Measurements from ENCODE around the gene DAP.

DAP gene

DNA sequence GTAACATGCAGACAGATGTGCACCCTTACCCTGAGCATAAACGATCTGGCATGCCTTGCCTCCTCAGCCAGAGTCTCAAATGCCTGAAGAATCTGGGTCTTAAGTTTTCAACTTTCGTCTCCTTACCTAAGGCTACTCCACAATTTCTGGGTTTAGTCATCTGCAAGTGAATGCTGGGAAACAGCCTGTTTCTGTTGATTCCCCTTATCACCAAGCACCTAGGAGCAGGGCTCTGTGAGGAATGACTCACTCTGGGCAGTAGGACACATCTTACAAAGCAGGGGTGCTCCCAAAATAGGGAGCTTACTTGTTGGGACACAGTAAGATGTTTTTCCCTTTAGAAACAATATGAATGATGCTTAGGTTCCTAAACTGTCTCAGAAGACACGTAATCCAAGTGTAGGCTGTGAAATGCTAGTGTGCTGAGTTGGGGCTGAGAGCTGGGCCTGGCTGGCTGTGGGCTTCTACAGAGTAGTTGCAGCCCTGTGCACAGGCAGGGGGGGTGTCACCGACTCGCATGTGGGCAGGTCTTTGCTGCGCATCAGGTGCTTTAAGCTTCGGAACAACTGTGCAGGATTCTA lies 58.0 kb downstream of the DAP start:
- Histone ChIP-seq H3K36me3 (ENCODE audit: insufficient read depth, low read length) (peaks cover 33% of the 10 kb centered on the region; the same call in 1 of the 2 replicates), H3K4me2 (ENCODE audit: insufficient read depth, low read length) (no peak overlapping the region), H2AFZ (ENCODE audit: low read depth, low read length) (no peak overlapping the region), H3K4me3 (ENCODE audit: low read depth in 1 of 2, low read length in 2 of 2) (no peak overlapping the region), H3K9ac (ENCODE audit: low read depth, low read length) (no peak overlapping the region), H3K9me3 (ENCODE audit: insufficient read depth, low read length, severe bottlenecking) (no peaks in the 10 kb centered on the region), H3K79me2 (ENCODE audit: insufficient read depth, low read length) (peaks cover 20% of the 10 kb centered on the region; the same call in 1 of the 2 replicates), H3K27me3 (ENCODE audit: insufficient read depth, low read length, poor library complexity) (no peaks in the 10 kb centered on the region), H3K27ac (ENCODE audit: low read length) (no peak overlapping the region), H4K20me1 (ENCODE audit: insufficient read depth, low read length) (peaks cover 66% of the 10 kb centered on the region), H3K4me1 (ENCODE audit: insufficient read depth, low read length) (no peaks in the 10 kb centered on the region)
- no peak for TF ChIP-seq EZH2 (IDR thresholded peaks at IDR 0.05; ENCODE audit: borderline replicate concordance, low read depth, low read length, severe bottlenecking)
- TF ChIP-seq, protein P1, sequence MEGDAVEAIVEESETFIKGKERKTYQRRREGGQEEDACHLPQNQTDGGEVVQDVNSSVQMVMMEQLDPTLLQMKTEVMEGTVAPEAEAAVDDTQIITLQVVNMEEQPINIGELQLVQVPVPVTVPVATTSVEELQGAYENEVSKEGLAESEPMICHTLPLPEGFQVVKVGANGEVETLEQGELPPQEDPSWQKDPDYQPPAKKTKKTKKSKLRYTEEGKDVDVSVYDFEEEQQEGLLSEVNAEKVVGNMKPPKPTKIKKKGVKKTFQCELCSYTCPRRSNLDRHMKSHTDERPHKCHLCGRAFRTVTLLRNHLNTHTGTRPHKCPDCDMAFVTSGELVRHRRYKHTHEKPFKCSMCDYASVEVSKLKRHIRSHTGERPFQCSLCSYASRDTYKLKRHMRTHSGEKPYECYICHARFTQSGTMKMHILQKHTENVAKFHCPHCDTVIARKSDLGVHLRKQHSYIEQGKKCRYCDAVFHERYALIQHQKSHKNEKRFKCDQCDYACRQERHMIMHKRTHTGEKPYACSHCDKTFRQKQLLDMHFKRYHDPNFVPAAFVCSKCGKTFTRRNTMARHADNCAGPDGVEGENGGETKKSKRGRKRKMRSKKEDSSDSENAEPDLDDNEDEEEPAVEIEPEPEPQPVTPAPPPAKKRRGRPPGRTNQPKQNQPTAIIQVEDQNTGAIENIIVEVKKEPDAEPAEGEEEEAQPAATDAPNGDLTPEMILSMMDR (IDR thresholded peaks at IDR 0.05; ENCODE audit: borderline replicate concordance, extremely low read depth, low read length, poor library complexity, severe bottlenecking), result no peak
- no peak for ATAC-seq (ENCODE audit: insufficient read depth, low read depth)
- DNase-seq, result no peak

DNA sequence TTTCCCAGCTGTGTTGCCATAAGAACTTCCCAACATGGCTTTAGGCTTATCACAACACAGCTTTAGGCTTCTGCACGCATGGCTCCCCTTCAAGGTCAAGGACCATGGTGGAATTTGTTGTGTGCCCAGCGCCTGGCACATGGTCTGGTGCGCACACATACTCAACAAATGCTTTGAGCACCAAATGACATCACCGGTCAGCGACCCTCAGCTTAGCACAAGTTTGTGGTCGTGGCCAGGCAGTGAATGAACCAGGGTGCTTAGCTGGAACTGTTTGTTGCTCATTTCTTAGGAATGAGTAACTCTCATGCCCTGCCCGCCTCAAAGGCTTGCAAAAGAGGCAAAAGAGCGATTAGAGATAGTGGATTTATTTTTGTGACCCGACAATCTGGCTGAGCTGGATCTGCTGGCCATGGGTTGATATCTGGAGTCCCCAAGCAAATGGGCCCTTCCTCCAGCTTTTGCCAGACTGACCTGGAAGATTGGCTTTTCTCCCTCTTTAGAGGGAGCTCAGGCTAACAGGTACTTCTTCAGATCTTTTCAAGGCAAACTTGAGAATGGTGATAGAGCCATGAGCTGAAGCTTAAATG lies 58.9 kb downstream of the DAP start:
- peaks cover 25% of the 10 kb centered on the region; the same call in 1 of the 2 replicates for H3K79me2 ChIP-seq (ENCODE audit: insufficient read depth, low read length)
- H3K4me3 ChIP-seq (ENCODE audit: low read depth in 1 of 2, low read length in 2 of 2), result no peak overlapping the region
- no peak overlapping the region for H2AFZ ChIP-seq (ENCODE audit: low read depth, low read length)
- peaks cover 31% of the 10 kb centered on the region; the same call in 1 of the 2 replicates for H3K36me3 ChIP-seq (ENCODE audit: insufficient read depth, low read length)
- H3K27ac ChIP-seq (ENCODE audit: low read length), result no peak overlapping the region
- H3K9me3 ChIP-seq (ENCODE audit: insufficient read depth, low read length, severe bottlenecking), result no peaks in the 10 kb centered on the region
- H3K4me1 ChIP-seq (ENCODE audit: insufficient read depth, low read length), result no peaks in the 10 kb centered on the region
- ATAC-seq (ENCODE audit: insufficient read depth, low read depth) (no peak), DNase-seq (no peak)
- peaks cover 67% of the 10 kb centered on the region for H4K20me1 ChIP-seq (ENCODE audit: insufficient read depth, low read length)
- no peak for TF ChIP-seq EZH2 (IDR thresholded peaks at IDR 0.05; ENCODE audit: borderline replicate concordance, low read depth, low read length, severe bottlenecking)
- TF ChIP-seq, protein P1 (IDR thresholded peaks at IDR 0.05; ENCODE audit: borderline replicate concordance, extremely low read depth, low read length, poor library complexity, severe bottlenecking), result no peak
- H3K4me2 ChIP-seq (ENCODE audit: insufficient read depth, low read length), result no peak overlapping the region
- no peak overlapping the region for H3K9ac ChIP-seq (ENCODE audit: low read depth, low read length)
- H3K27me3 ChIP-seq (ENCODE audit: insufficient read depth, low read length, poor library complexity), result no peaks in the 10 kb centered on the region

DNA sequence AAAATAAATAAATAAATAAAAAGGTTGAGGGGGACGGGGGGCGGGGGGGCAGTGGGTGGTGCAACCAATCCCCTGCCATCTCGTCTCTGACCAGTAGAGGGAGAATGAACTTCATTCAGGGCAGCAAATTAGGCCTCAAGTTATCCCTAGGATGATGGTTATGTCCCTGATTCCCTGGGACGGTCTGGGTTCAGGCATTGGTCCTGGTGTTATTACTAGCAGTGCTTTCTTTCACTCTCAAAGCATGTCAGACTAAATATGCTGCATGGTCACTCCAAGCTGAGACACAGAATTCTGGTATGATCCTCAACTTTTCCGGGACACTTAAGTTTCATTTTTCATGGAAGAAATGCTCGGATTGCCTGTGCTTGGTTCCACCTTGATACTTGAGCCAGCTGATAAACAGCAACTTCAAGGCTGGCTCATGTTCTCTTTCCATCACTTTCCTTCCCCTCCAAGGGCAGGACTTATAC lies 59.4 kb downstream of the DAP start:
- TF ChIP-seq, protein P1 (IDR thresholded peaks at IDR 0.05; ENCODE audit: borderline replicate concordance, extremely low read depth, low read length, poor library complexity, severe bottlenecking), result peak; percentile 59
- TF ChIP-seq EZH2 (IDR thresholded peaks at IDR 0.05; ENCODE audit: borderline replicate concordance, low read depth, low read length, severe bottlenecking), result no peak
- DNase-seq (peak; percentile 50), ATAC-seq (ENCODE audit: insufficient read depth, low read depth) (peak; percentile 58; the same call in 1 of the 3 replicates)
- H3K27me3 ChIP-seq (ENCODE audit: insufficient read depth, low read length, poor library complexity), result no peaks in the 10 kb centered on the region
- peaks cover 31% of the 10 kb centered on the region; the same call in 1 of the 2 replicates for H3K36me3 ChIP-seq (ENCODE audit: insufficient read depth, low read length)
- H3K4me2 ChIP-seq (ENCODE audit: insufficient read depth, low read length), result no peak overlapping the region
- no peaks in the 10 kb centered on the region for H3K9me3 ChIP-seq (ENCODE audit: insufficient read depth, low read length, severe bottlenecking)
- no peak overlapping the region for H3K4me3 ChIP-seq (ENCODE audit: low read depth in 1 of 2, low read length in 2 of 2)
- H2AFZ ChIP-seq (ENCODE audit: low read depth, low read length), result no peak overlapping the region
- peaks cover 25% of the 10 kb centered on the region; the same call in 1 of the 2 replicates for H3K79me2 ChIP-seq (ENCODE audit: insufficient read depth, low read length)
- H3K27ac ChIP-seq (ENCODE audit: low read length), result no peak overlapping the region
- H3K9ac ChIP-seq (ENCODE audit: low read depth, low read length), result no peak overlapping the region
- H3K4me1 ChIP-seq (ENCODE audit: insufficient read depth, low read length), result no peaks in the 10 kb centered on the region
- H4K20me1 ChIP-seq (ENCODE audit: insufficient read depth, low read length), result peaks cover 69% of the 10 kb centered on the region
